A673 (cell line): ENCODE measurements around the gene TRPM3.

Source experiments
- EZH2 ChIP-seq: fragments of 200-600 bp; sonication (generic); IDR thresholded peaks from 2 replicates; pipeline ENCODE4 v1.6.1; 2017; ENCODE audit warnings: borderline replicate concordance, low read depth, mild to moderate bottlenecking, mixed read lengths, antibody characterized with exemption, low read length; ENCODE audit not compliant: poor library complexity, severe bottlenecking
- TF ChIP-seq, protein P1 (sequence below): fragments of 300-800, 200-600 bp; sonication (generic); conservative IDR thresholded peaks from 2 replicates; pipeline ENCODE4 v1.5.1; 2017; ENCODE audit warnings: low read depth, mild to moderate bottlenecking, antibody characterized with exemption, low read length, moderate library complexity, mixed read lengths

DNA sequence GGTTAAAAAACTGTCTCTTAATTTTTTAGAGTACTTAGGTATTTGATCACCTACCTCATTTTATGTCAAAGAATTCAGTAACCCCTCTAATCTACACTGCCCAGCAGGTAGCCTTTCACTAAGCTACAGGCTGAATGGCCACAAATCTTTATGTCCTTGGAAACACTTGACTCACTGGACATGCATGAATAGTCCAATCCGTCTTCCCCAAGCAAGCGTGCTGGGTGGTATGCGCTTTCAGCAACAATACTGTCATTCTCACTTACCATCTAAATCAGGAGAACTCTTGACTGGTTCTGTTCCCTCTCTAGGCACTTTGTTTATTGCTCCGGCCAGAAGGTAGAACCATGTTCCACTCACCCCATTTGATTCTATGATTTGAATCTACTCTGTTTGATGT, 73.1 kb downstream of the TRPM3 start:
- TF ChIP-seq EZH2: no peak
- TF ChIP-seq, protein P1, sequence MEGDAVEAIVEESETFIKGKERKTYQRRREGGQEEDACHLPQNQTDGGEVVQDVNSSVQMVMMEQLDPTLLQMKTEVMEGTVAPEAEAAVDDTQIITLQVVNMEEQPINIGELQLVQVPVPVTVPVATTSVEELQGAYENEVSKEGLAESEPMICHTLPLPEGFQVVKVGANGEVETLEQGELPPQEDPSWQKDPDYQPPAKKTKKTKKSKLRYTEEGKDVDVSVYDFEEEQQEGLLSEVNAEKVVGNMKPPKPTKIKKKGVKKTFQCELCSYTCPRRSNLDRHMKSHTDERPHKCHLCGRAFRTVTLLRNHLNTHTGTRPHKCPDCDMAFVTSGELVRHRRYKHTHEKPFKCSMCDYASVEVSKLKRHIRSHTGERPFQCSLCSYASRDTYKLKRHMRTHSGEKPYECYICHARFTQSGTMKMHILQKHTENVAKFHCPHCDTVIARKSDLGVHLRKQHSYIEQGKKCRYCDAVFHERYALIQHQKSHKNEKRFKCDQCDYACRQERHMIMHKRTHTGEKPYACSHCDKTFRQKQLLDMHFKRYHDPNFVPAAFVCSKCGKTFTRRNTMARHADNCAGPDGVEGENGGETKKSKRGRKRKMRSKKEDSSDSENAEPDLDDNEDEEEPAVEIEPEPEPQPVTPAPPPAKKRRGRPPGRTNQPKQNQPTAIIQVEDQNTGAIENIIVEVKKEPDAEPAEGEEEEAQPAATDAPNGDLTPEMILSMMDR: no peak
